CD4-positive, alpha-beta T cell treated with Interleukin-10 for 1 hour (primary cell): ENCODE data around the gene ADAMTS4.

ENCODE experiments used
- DNase-seq: peaks from one replicate; pipeline ENCODE4 v3.0.0-alpha.2; 2020

Gene ADAMTS4

DNA sequence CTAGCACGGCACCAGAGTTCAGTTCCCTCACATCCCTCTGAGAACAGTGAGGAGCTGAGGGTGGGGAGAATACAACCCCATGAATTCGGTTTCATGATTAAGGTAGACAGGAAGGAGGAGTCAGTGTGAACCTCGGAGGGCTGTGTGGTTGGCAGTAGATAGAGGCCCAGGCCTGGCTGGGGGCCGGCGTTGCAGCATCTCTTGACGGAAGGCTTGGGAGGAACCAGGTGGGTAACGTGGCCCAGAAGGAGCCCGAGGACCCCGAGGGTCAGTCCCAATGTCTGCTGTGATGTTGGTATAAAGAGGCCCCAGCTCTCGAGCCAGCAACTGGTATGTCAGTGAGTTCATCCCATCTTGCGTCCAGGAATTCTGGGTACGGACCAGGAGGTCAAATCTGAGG, 27.2 kb downstream of the ADAMTS4 start:
- DNase-seq, result no peak

GRCh38 chr1:161171191-161171590, 27.7 kb downstream of the ADAMTS4 start:
- DNase-seq, result no peak

GRCh38 chr1:161168906-161169305, 29.9 kb downstream of the ADAMTS4 start:
- no peak for DNase-seq

DNA sequence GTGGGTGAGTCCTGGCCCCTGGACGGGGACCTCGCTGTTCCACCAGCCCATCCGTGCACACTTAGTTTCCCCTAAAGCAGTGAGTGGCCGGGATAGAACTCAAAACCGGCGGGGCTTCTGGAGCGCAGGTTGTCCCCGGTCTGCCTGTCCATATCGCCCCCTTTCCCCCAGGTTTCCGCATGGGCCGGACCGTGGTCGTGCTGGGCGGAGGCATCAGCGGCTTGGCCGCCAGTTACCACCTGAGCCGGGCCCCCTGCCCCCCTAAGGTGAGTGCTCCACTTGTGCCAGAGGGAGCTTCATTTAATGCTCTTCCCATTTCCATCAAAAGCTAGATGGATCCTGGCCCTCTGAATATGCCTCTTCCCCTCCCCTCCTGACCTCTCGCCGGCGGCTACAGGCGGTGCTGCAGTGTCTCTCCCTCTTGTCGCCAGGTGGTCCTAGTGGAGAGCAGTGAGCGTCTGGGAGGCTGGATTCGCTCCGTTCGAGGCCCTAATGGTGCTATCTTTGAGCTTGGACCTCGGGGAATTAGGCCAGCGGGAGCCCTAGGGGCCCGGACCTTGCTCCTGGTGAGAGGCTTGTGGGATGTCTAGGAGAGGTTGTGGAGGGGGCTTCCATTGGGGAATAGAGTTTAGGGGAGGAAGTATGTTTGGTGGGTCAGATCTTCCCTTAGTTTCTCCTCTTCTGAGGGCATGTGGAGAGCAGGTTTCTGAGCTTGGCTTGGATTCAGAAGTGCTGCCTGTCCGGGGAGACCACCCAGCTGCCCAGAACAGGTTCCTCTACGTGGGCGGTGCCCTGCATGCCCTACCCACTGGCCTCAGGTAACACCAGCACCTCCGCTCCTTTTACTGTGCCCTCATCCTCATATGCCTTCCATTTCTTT, 31.9 kb downstream of the ADAMTS4 start:
- DNase-seq, result no peak

DNA sequence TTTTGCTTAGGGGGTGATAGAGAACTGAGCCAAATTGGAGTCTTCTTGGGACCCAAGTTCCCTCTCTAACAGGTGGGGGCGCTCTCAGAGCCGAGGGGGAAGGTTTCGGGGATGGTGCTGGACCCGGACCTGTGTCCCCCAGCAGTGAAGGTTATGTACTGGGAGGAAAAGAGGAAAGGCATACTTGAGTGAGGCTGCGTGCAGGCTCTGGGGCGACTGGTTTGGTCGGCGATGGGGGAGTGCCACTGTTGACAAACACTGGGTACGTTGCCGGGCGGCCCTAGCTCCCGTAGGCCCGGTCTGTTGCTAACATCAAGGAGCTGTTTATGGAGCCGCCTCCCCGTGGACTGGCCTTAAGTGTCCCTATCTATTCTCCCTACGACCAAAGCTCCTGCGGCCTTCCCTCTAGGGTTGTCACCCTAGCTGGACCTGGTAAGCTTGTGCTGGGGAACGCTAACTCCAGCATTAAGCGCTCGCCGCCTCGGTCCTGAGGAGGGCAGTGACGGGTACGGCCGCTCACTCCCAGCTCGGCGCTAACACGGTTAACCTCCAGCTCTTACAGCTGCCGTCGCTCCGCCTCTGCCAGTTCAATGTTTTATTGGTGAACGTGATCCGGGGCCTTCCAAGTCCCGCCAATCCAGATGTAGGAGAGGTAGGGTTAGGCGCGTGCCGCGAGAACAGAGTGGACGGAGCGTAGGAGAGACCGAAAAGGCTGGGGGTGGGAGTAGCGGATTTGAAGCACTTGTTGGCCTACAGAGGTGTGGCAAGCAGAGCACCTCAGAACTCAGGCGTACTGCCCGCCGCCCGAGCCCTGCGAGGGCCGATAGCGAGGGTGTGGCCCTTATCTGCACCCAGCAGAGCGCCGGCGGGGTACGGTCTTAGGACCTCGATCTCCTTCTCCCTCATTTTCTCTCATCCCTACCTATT, 32.8 kb downstream of the ADAMTS4 start, which contains the start of gene PPOX:
Gene PPOX, plus strand, starts transcription at position 685 of the 927 bp plus-strand sequence. CDS start 422 bp downstream, outside the sequence.
- DNase-seq, result peak; percentile 96

- DNase-seq, result no peak
Observed at GRCh38 chr1:161164901-161165610, 33.8 kb downstream of the ADAMTS4 start.

GRCh38 chr1:161163793-161164192, 35.1 kb downstream of the ADAMTS4 start:
- DNase-seq, result no peak

DNA sequence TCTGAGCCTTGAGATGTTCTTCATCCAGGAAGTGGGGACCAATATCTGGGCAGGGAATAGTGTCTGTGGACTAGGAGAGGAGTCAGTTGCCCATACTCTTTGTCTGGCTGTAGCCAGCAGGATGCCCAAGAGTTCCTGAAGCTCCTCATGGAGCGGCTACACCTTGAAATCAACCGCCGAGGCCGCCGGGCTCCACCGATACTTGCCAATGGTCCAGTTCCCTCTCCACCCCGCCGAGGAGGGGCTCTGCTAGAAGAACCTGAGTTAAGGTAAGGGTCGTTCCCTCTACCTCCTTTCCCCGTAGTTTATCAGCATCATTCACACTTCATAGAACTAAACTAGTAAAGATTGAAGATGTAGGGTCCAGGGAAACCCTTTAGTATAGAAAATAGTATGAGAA, 36.0 kb downstream of the ADAMTS4 start:
- no peak for DNase-seq

DNA sequence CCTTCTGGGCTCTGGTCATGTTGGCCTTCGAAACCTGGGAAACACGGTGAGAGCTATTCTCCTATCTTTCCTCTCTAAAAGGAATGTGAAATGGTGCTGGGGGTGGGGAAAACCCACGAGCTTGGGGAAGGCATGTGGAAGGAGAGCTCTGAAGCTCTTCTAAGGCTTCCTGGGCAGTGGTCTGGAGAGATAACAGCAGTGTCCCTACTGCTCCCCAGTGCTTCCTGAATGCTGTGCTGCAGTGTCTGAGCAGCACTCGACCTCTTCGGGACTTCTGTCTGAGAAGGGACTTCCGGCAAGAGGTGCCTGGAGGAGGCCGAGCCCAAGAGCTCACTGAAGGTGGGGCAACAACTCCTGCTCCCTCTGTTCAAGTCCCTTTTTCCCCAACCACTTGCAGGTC, 36.8 kb downstream of the ADAMTS4 start:
- DNase-seq, result no peak

DNA sequence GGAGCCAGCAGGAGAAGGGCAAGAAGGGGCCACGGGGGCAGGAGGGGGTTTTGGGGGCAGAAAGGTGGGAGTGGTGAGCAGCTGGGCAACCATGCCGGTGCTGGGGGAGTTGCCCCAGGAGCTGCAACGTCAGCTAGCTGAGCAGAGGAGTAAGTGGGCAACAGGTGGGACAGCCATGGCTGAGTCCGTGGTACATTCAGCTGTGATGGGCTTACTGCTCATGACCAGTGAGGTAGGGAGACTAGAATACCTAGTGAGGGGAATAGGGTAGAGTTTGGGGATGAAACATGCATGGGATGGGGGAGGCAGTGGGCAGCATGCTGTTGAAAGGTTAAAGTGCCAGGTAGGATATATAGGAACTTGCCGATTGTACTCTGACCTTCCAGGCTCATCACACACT, 37.2 kb downstream of the ADAMTS4 start:
- no peak for DNase-seq

DNA sequence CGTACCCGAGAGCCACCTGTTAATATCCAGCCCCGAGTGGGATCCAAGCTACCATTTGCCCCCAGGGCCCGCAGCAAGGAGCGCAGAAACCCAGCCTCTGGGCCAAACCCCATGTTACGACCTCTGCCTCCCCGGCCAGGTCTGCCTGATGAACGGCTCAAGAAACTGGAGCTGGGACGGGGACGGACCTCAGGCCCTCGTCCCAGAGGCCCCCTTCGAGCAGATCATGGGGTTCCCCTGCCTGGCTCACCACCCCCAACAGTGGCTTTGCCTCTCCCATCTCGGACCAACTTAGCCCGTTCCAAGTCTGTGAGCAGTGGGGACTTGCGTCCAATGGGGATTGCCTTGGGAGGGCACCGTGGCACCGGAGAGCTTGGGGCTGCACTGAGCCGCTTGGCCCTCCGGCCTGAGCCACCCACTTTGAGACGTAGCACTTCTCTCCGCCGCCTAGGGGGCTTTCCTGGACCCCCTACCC, 38.1 kb downstream of the ADAMTS4 start:
- no peak for DNase-seq

GRCh38 chr1:161159913-161160243, 39.0 kb downstream of the ADAMTS4 start:
- no peak for DNase-seq

DNA sequence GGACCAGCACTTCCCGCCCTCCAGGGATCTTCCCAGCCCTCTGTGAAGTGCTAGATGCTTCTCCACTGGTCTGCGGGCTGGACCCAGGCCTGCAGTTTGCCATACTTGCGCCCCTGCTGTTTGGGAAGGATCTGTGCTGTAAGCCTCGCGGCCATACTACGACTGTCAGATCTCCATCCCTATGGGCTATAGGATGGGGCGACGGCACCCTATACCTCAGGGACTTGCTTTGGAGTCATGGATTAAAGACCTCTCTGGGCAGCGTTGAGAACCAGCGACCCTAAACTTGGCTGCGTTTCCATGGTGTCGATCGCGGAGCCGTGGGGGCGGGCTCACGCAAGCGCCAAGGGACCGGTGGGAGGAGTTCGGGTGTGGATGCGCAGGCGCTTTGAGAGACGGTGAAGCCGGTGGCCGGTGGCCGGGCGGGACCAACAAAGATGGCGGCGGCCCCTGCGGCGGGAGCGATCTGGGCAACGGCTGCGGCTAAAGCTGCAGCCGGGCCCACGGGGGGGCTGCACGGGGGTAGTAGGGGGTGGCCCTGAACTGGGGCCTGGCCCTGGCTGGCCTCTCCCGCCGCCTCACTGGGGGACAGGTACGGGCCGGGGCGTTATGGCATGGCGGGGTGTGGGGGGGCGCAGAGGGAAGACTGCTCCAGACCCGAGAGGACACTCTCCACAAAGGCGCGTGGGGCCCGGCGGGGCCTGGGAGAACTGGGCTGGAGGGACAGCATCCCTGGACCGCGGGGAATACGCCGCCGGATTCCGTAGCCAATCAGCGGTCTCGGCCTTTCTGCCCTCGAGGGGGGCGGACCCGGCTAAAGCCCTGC, 39.6 kb downstream of the ADAMTS4 start, which contains the start of gene USP21:
Gene USP21, plus strand, starts transcription at position 414 of the 826 bp plus-strand sequence. CDS start 1,141 bp downstream, outside the sequence.
- peak; percentile 95 for DNase-seq

- no peak for DNase-seq
Observed at GRCh38 chr1:161158316-161159010, 40.4 kb downstream of the ADAMTS4 start.

DNA sequence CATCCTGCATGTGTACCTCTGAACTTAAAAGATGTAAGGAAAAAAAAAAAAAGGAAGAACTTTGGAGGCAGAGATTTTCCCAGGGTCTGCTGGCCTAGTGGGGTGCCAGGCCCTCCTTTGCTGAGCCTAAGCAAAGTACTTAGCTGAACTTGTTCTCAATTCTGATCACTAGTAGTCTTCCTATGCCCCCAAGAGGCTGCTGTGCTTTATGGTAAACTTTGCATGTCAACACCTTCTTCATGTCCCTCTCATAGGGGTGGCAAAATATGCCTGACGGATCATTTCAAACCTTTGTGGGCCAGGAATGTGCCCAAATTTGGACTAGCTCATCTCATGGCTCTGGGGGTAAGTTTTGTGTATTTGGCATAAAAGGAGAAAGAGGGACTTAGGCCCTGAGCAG, 41.0 kb downstream of the ADAMTS4 start:
- no peak for DNase-seq

- peak; percentile 92 for DNase-seq
Observed at GRCh38 chr1:161153682-161154337, 45.0 kb downstream of the ADAMTS4 start, which contains the start of gene UFC1. Gene UFC1 (plus strand): TSS chr1:161153978. CDS start chr1:161153998, 20 bp downstream.

DNA sequence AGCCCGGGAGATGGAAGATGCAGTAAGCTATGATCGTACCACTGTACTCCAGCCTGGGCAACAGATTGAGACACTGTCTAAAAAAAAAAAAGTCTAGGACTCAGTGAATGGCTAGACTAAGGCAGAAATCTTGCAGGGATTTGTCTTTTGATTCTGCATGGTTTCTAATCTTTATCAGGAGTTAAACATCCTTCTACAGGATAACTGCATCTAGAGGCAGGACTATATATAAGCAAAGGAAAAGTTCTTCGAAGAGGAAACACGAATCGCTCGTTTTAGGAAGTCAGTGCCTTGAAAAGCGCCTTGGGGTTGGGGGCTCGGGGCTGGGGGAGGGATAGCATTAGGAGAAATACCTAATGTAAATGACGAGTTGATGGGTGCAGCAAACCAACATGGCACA, 45.7 kb downstream of the ADAMTS4 start:
- no peak for DNase-seq

DNA sequence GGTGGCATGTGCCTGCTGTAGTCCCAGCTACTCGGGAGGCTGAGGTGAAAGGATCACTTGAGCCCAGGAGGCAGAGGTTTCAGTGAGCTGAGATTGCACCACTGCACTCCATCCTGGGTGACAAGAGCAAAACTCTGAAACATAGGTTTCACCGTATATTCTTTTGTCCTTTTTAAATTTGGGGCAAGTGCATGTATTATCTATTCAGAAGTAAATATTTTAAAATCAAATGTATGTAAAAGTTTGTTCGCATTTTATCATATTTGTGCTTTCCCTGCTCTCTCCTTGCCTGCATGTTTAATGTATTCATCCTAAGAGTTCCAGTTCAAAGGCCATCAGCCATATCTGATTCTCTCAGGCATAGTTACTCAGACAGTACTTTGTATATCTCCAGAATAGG, 53.0 kb downstream of the ADAMTS4 start:
- DNase-seq, result no peak

- DNase-seq, result no peak
Observed at GRCh38 chr1:161140755-161141400, 58.0 kb downstream of the ADAMTS4 start.

DNA sequence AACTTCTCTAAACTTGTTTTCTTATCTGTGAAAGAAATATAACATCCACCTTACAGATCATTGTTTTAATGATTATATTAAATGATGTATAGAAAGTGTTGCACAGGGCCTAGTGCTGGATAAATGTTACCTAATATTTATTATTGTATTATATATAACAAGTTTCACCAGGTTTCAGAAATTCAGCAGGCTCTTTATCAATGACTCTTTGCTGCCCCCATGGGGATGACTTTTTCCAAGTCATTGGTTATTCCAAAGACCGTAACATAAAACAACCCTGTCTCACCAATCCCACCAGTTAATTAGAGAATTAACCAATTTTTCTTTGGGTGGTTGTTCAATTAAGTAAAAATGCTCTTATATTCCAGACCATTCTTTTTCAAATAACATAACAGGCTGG, 59.1 kb downstream of the ADAMTS4 start:
- DNase-seq, result peak; percentile 73
